Activated T-helper 1 cell treated with anti-CD3 and anti-CD28 coated beads, Interleukin-12 subunit alpha, Interleukin-12 subunit beta, Interleukin-2, Interleukin-4 antibody, amounts not matched to agents 30 ng/mL and 10 ng/mL and 1 ng/mL, durations not matched to agents 14 hours and 24 hours and 36 hours (primary cell): ENCODE data around the gene MAPKAP1. TPM values are rescaled to one million over a fixed set of nuclear protein-coding genes. Genes with fewer than 3 reads are reported as not detected.

Experiments used
- DNase-seq: peaks from one replicate; pipeline ENCODE4 v3.0.0; 2021; ENCODE audit warnings: low spot score
- H3K27ac Mint-ChIP-seq: one replicate; pipeline ENCODE4 v1.8.0; 2021; ENCODE audit warnings: mild to moderate bottlenecking, mixed read lengths
- H3K27me3 Mint-ChIP-seq: one replicate; pipeline ENCODE4 v1.8.0; 2022; ENCODE audit warnings: mild to moderate bottlenecking, moderate library complexity, mixed read lengths; ENCODE audit not compliant: insufficient read depth
- H3K36me3 Mint-ChIP-seq: one replicate; pipeline ENCODE4 v1.8.0; 2021; ENCODE audit warnings: low read depth, mixed read lengths
- H3K4me1 Mint-ChIP-seq: one replicate; pipeline ENCODE4 v1.8.0; 2021; ENCODE audit warnings: low read depth, mixed read lengths
- H3K4me3 Mint-ChIP-seq: one replicate; pipeline ENCODE4 v1.8.0; 2021; ENCODE audit warnings: mild to moderate bottlenecking, moderate library complexity, mixed read lengths
- H3K9me3 Mint-ChIP-seq: one replicate; pipeline ENCODE4 v1.8.0; 2021; ENCODE audit warnings: mixed read lengths
- intact Hi-C: fragments of 100-400 bp; cut with micrococcal nuclease; formaldehyde crosslinking; loops from one replicate; pipeline ENCODE4 v1.15.1; 2024
- total RNA-seq: library from RNA; stranded (reverse); gene quantifications from 2 replicates; pipeline ENCODE4 v1.2.3, GENCODE V29; 2022

The MAPKAP1 gene
- total RNA-seq, 1 donor from 2014 or later: 108 TPM

- Mint-ChIP-seq H3K27me3 (no peaks in the 10 kb centered on the region), H3K27ac (no peak overlapping the region)
- intact Hi-C loops: no loop called here
These were observed 277.4 kb downstream of the MAPKAP1 start for GRCh38 chr9:125429476-125430160.

GRCh38 chr9:125428902-125429467 is 278.0 kb downstream of the MAPKAP1 start:
- no peaks in the 10 kb centered on the region for H3K4me1 Mint-ChIP-seq
- intact Hi-C loops: loop anchor here (1.0 kb wide), 1 partner anchor 202 kb away; no protein-coding TSS in a partner anchor
- no peak overlapping the region for H3K4me3 Mint-ChIP-seq
- DNase-seq: no peak
- H3K27ac Mint-ChIP-seq: no peak overlapping the region
- H3K27me3 Mint-ChIP-seq: no peaks in the 10 kb centered on the region
- H3K9me3 Mint-ChIP-seq: no peaks in the 10 kb centered on the region
- H3K36me3 Mint-ChIP-seq: no peaks in the 10 kb centered on the region

More at GRCh38 chr9:125429476-125430160, 277.4 kb downstream of the MAPKAP1 start:
- no peaks in the 10 kb centered on the region for H3K36me3 Mint-ChIP-seq
- no peak overlapping the region for H3K4me3 Mint-ChIP-seq
- no peaks in the 10 kb centered on the region for H3K4me1 Mint-ChIP-seq
- DNase-seq: no peak
- H3K9me3 Mint-ChIP-seq: no peaks in the 10 kb centered on the region

- Mint-ChIP-seq H3K4me3 (no peak overlapping the region), H3K27ac (no peak overlapping the region), H3K9me3 (no peaks in the 10 kb centered on the region), H3K27me3 (no peaks in the 10 kb centered on the region), H3K4me1 (no peaks in the 10 kb centered on the region), H3K36me3 (no peaks in the 10 kb centered on the region)
- intact Hi-C loops: loop anchor here (1.0 kb wide), 1 partner anchor 203 kb away; no protein-coding TSS in a partner anchor
- DNase-seq: no peak
These were observed 278.7 kb downstream of the MAPKAP1 start for GRCh38 chr9:125428060-125428901.

DNA sequence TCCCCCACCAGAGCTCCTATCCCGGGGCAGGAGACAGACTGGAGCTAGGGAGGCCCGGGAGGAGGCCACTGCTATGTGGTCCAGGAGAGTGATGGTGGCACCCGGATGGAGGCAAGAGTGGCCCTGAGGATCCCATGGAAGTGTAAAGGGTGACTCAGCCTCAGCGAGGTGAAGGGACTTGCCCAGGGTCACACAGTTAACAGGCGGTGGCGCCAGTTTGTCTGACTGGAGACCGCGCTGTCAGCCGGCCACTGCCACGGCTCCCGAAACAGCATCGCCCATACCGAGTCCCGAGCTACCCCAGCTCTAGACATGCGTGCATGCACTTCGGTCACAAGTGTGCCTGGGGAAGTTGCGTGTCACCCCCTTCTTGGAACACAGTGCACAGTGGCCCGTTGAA is 279.5 kb downstream of the MAPKAP1 start:
- no peak overlapping the region for H3K4me3 Mint-ChIP-seq
- no peak overlapping the region for H3K27ac Mint-ChIP-seq
- no peaks in the 10 kb centered on the region for H3K27me3 Mint-ChIP-seq
- no peaks in the 10 kb centered on the region for H3K9me3 Mint-ChIP-seq
- no peaks in the 10 kb centered on the region for H3K36me3 Mint-ChIP-seq
- intact Hi-C loops: no loop called here
- no peak for DNase-seq
- H3K4me1 Mint-ChIP-seq: no peaks in the 10 kb centered on the region

GRCh38 chr9:125426926-125427325 is 280.1 kb downstream of the MAPKAP1 start:
- no peaks in the 10 kb centered on the region for H3K4me1 Mint-ChIP-seq
- no peak overlapping the region for H3K4me3 Mint-ChIP-seq
- no peak for DNase-seq
- no peak overlapping the region for H3K27ac Mint-ChIP-seq
- intact Hi-C loops: no loop called here
- no peaks in the 10 kb centered on the region for H3K27me3 Mint-ChIP-seq
- no peaks in the 10 kb centered on the region for H3K9me3 Mint-ChIP-seq
- no peaks in the 10 kb centered on the region for H3K36me3 Mint-ChIP-seq

DNA sequence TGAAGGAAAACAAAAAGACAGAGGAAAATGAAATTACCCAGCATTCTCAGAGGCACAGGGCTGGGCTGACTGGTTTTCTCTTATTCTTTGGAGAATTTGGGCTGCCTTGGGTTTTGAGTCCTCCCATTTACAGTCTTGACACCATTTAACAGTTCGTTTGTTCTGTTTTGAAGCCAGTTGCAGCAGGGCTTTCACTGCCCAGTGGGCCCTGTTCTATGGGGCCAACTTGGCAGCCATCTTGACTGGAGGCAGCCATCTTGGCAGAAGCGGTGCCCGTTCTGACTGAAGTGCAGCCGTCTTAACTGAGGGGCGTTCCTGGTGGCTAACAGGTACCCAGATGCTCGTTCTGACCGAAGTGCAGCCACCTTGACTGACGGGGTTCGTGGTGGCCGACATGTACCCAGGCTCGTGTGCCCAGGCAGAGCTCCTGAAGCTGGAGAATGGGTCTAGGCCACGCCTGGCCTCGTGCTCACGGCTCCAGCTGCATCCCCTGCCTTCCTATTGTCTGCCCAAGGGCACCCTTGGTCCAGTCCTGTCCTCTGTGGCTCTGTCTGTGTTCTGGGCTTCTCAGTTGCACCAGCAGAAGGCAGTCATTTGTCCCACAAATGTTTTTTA is 281.0 kb downstream of the MAPKAP1 start:
- no peak overlapping the region for H3K27ac Mint-ChIP-seq
- DNase-seq: no peak
- H3K9me3 Mint-ChIP-seq: no peaks in the 10 kb centered on the region

GRCh38 chr9:125425170-125425897 is 281.7 kb downstream of the MAPKAP1 start:
- H3K36me3 Mint-ChIP-seq: no peaks in the 10 kb centered on the region
- H3K27ac Mint-ChIP-seq: no peak overlapping the region
- H3K27me3 Mint-ChIP-seq: no peaks in the 10 kb centered on the region
- no peaks in the 10 kb centered on the region for H3K9me3 Mint-ChIP-seq
- no peak for DNase-seq
- H3K4me3 Mint-ChIP-seq: no peak overlapping the region
- no peaks in the 10 kb centered on the region for H3K4me1 Mint-ChIP-seq
- intact Hi-C loops: no loop called here

More for the DNA sequence above, 281.0 kb downstream of the MAPKAP1 start:
- Mint-ChIP-seq H3K4me1 (no peaks in the 10 kb centered on the region), H3K36me3 (no peaks in the 10 kb centered on the region), H3K27me3 (no peaks in the 10 kb centered on the region), H3K4me3 (no peak overlapping the region)
- intact Hi-C loops: no loop called here

DNA sequence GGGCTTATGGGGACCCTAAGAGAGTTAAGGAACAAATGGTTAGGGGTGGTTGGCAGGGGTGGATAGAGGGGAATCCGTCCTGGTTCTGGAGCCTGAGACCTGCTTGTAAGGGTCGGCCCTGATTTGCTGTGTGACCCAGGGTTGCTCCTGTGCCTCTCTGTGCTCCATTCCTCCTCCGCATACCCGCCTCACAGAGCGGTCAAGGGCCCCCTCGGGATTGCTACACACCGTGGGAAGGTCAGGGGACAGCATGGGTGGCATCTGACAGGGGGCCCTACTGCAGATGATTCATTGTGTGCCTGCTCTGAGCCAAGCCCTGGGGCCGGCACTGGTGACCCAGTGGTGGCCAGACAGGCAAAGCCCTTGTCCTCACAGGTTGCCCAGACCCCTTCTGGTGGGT is 283.0 kb downstream of the MAPKAP1 start:
- DNase-seq: no peak
- intact Hi-C loops: no loop called here
- no peaks in the 10 kb centered on the region for H3K36me3 Mint-ChIP-seq
- H3K27me3 Mint-ChIP-seq: no peaks in the 10 kb centered on the region
- no peaks in the 10 kb centered on the region for H3K9me3 Mint-ChIP-seq
- H3K4me3 Mint-ChIP-seq: no peak overlapping the region
- H3K4me1 Mint-ChIP-seq: no peaks in the 10 kb centered on the region
- H3K27ac Mint-ChIP-seq: no peak overlapping the region

GRCh38 chr9:125422853-125423252 is 284.2 kb downstream of the MAPKAP1 start:
- H3K27me3 Mint-ChIP-seq: no peaks in the 10 kb centered on the region
- H3K4me3 Mint-ChIP-seq: no peak overlapping the region
- no peaks in the 10 kb centered on the region for H3K36me3 Mint-ChIP-seq
- no peak for DNase-seq
- no peak overlapping the region for H3K27ac Mint-ChIP-seq
- no peaks in the 10 kb centered on the region for H3K9me3 Mint-ChIP-seq
- intact Hi-C loops: no loop called here
- no peaks in the 10 kb centered on the region for H3K4me1 Mint-ChIP-seq

GRCh38 chr9:125421591-125422181 is 285.3 kb downstream of the MAPKAP1 start:
- Mint-ChIP-seq H3K4me1 (no peaks in the 10 kb centered on the region), H3K4me3 (no peak overlapping the region), H3K27ac (no peak overlapping the region), H3K27me3 (no peaks in the 10 kb centered on the region), H3K36me3 (no peaks in the 10 kb centered on the region), H3K9me3 (no peaks in the 10 kb centered on the region)
- intact Hi-C loops: no loop called here
- DNase-seq: no peak

DNA sequence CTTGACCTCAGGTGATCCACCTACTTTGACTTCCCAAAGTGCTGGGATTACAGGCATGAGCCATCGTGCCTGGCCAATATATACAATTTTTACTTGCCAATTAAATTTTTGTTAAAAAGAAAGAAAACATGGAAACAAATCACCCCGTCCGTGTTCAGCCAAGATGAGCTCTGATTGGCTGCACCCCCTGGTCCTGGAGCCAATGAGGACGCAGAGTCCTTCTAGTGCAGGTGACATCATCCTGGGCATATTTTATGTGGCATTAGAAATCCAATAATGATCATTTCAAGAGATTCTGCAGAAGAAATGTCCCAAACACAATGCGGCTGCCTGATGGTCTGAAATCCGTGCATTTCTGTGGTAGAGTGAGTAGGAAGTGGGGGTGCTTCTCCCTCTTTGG is 285.8 kb downstream of the MAPKAP1 start:
- Mint-ChIP-seq H3K9me3 (no peaks in the 10 kb centered on the region), H3K36me3 (no peaks in the 10 kb centered on the region), H3K4me3 (no peak overlapping the region), H3K27me3 (no peaks in the 10 kb centered on the region), H3K27ac (no peak overlapping the region), H3K4me1 (no peaks in the 10 kb centered on the region)
- intact Hi-C loops: no loop called here
- DNase-seq: no peak

DNA sequence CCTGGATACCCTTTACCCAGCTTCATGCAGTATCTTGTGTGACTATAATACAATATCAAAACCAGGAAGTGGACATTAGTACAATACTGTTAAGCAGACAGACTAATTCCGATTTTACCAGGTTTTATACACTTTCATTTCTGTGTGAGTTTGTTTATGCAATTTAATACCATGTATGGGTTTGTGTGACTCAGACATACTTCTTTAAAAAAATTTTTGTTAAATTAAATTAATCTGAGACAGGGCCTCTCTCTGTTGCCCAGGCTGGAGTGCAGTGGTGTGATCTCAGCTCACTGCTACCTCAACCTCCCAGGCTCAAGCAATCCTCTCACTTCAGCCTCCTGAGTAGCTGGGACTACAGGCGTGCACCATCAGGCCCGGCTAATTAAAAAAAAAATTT is 288.6 kb downstream of the MAPKAP1 start:
- no peaks in the 10 kb centered on the region for H3K9me3 Mint-ChIP-seq
- no peaks in the 10 kb centered on the region for H3K36me3 Mint-ChIP-seq
- no peak for DNase-seq
- H3K4me3 Mint-ChIP-seq: no peak overlapping the region
- intact Hi-C loops: no loop called here
- H3K27ac Mint-ChIP-seq: no peak overlapping the region
- H3K4me1 Mint-ChIP-seq: no peaks in the 10 kb centered on the region
- H3K27me3 Mint-ChIP-seq: no peaks in the 10 kb centered on the region
